Posterior cingulate gyrus (tissue), 11 donors: Measurements from ENCODE around the gene ST6GALNAC1.
"Not testable (repeated sequence)": the region's sequence is repeated elsewhere in the genome, so short reads cannot be mapped to it uniquely, and the experiment has no call there.

Experiments
- DNase-seq, 10 donors: peaks; one replicate each; pipeline versions ENCODE4 v3.0.0 to v3.0.0-alpha.2; 2020 to 2021; ENCODE audit warnings: mixed read lengths in 3 of 10
- intact Hi-C: fragments of 100-400 bp; cut with DNase I; formaldehyde crosslinking; loops from one replicate; pipeline ENCODE4 v1.15.1; 2023

The ST6GALNAC1 gene

DNA sequence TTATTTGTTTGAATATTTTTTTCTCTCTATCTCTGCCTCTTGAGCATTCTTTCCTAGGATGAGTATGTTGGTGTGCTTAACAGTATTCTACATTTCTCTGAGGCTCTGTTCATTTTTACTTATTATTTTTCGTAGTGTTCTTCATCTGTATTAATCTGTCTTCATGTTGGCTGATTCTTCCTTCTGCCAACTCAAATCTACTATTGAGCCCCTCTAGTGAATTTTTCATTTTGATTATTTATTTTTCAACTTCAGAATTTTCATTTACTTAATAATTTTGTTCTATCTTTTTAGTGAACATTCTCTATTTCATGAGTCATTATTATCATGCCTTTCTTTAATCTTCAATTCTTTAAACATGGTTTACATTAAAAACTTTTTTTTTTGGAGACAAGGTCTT is 3.2 kb upstream of the ST6GALNAC1 start:
- no peak for DNase-seq

DNA sequence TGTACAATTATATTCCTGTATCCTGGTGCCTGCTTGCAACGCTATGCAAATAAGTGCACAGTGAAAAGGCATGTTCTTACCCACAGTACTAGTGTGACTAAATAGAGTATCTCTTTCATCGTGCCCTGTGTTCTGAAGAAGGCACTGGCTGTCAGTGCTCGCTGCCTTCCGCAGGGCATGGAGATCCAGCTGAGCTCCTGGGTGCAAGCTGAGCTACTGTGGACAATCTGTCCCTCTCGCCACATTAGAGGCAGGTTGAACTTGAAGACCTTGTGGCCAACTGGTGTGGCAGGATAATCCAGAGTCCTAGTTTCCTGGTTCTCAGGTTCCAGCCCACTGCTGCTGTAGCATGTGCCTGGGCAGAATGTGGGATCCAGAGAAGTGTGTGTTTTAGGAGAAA is 1.9 kb upstream of the ST6GALNAC1 start:
- no peak for DNase-seq
- intact Hi-C loops = no loop called here

More for the DNA sequence above, 3.2 kb upstream of the ST6GALNAC1 start:
- intact Hi-C loops = no loop called here

DNA sequence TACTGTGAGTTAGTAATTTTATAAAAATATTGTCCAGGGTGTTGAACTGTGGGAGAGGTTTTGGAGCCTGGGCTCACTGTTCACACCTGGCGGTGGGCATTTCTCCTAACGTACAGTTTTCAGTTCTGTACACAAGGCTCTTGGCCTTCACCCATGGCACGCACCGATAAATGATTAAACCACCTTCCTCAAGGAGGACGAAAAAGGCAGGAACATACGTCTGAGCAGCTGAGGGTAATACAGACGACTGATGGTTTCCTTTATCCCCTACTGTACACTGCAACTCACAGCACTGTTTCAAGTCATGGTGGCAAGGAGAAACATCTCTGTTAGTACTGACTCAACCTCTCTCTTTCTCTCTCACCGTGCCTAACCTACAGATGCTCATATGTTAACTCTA is 1.4 kb upstream of the ST6GALNAC1 start:
- intact Hi-C loops = no loop called here
- no peak for DNase-seq

DNA sequence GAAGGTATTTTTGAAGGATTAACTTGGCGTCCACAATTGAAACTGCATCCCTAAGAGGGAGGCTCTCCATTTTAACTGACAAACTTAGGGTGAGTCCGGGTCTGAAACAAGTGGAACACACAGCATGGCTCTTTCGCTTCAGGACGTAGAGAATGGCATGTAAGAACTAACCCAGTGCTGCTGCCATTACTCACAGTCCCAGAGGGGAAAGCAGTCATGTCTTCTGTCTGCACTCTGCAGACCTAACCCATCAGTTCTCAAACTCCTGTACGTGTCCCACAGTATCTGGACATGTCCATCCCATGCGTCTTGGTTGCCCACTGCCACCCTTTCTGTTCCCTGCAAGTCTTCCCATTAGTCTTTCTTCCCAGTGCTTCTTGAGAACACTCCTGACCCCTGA is 563 bp downstream of the ST6GALNAC1 start:
- no peak for DNase-seq
- intact Hi-C loops = no loop called here

DNA sequence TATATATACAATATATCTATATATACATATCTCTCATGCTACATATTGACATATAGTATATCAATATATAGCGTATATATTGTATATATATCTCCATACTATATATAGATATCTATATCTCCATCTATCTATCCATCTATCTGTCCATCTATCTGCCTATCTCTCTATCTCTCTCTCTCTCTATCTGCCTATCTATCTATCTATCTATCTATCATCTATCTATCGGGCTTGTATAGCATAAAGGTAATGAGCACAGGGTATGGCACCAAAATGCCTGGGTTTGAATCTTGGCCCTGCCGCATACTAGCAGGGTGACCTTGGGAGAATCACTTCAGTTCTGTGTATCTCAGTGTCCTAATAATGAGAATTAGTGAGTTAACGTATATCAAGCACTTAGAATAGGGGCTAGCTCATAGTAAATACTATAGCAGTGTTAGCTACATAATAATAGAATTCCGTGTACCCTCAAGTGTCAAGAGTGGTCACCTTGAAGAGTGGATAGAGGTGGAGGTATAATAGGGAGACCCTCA is 1.5 kb downstream of the ST6GALNAC1 start:
- no peak for DNase-seq
- intact Hi-C loops = no loop called here

DNA sequence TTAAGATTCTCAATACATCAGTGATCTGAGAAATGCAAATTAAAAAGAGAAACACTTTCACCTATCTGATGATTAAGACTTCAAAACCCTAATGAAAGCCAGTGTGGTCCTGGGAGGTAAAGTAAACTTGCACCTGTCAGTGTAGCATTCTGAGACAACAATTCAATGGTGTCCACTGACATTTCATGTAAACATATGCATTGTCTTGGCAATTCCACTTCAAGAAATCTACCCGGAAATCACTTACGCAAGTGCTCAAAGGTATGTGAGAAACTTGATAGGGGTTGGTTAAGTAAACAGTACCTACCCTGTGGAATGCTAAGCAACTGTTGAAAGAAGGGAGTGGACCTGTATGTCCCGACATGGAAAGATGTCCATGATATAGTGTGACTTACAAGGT is 2.1 kb downstream of the ST6GALNAC1 start:
- DNase-seq = no peak
- intact Hi-C loops = no loop called here

DNA sequence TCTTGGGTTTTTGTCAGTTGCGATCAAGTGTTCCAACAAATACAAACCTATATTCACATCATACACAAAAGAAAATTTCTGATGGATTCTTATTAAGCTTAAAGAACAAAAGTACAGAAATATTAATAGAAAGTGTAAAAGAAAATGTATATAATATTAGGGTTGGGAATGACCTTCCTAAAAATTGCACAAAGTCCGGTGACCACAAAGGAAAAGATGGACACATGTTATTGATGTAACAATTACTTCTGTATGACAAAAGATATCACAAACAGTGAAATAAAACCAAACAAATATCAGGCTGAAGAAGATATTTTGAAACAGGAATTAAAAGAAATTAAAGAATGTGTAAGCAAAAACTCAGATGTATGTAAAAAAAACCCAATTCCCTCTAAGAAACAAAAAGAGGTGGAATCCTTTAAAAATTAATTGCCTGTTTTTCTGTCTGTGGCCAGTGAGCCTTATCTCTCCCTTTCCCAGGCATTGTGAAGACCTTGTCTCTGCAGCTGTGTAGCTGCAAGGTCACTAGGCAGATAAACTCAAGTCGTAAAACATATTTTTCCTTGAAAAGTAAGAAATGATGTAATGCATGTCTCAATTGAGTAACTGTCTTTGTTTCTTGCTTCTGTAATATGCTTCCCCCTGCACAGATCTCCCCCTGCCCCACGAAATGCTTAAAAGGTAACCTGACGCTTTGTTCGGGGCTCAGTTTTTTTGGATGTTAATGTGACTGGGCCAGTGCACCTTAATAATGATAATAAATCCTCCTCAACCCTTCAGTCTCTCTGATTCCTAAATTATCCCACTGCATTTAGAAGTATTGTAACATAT is 2.8 kb downstream of the ST6GALNAC1 start:
- no peak for DNase-seq
- intact Hi-C loops = no loop called here

DNA sequence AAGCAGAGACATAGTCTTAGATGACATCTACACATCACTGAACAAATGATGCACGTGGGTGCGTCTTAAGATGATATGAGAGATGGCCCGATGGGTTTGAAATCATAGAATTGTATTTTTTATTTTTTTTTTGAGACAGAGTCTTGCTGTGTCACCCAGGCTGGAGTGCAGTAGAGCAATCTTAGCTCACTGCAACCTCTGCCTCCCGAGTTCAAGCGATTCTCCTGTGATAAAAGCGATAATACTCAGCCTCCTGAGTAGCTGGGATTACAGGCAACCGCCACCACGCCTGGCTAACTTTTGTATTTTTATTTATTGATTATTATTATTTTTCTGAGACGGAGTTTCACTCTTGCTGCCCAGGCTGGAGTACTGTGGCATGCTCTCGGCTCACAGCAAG is 5.3 kb downstream of the ST6GALNAC1 start:
- DNase-seq = no peak
- intact Hi-C loops = no loop called here

DNA sequence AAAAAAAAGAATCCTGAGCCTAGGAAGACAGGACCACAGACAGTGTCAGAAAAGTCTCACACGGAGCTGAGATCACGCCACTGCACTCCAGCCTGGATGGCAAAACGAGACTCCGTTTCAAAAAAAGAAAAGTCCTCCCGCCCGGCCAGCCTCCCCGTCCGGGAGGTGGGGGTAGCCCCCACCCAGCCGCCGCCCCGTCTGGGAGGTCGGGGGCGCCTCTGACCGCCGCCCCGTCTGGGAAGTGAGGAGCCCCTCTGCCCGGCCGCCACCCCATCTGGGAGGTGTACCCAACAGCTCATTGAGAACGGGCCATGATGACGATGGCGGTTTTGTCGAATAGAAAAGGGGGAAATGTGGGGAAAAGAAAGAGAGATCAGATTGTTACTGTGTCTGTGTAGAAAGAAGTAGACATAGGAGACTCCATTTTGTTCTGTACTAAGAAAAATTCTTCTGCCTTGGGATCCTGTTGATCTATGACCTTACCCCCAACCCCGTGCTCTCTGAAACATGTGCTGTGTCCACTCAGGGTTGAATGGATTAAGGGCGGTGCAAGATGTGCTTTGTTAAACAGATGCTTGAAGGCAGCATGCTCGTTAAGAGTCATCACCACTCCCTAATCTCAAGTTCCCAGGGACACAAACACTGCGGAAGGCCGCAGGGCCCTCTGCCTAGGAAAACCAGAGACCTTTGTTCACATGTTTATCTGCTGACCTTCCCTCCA is 6.9 kb downstream of the ST6GALNAC1 start:
- intact Hi-C loops, DNase-seq: not testable (repeated sequence)

DNA sequence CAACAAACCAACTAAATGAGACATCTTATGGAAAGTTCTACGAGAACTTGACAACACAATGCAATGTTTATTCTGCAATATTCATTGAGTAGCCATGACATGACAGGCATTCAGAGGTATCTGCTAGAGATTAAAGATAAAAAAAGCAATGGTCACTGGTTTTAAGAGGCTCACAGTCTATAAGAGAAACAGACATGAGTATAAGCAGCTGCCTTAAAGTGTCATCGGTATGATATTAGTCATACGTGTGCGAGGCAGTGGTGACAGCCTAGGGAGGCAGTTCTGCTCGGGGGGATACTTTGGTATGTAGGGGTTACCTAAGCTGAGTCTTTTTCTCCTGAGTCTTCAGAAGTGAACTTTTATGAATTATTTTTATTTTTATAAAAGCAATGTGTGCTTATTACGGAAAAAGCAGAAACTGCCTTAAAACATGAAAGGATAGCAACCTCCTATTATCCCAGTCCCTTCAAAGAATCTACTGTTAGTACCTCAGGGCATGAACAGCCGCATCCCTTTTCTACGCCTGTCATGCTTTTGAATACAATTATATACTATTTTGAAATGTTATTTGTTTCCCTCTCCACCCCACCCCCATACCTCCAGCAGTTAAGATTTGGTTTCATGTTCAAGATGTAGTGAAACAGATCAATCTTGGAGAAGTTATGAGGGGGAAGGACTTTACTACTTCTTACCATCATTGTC is 7.7 kb downstream of the ST6GALNAC1 start:
- intact Hi-C loops = no loop called here
- DNase-seq = no peak

DNA sequence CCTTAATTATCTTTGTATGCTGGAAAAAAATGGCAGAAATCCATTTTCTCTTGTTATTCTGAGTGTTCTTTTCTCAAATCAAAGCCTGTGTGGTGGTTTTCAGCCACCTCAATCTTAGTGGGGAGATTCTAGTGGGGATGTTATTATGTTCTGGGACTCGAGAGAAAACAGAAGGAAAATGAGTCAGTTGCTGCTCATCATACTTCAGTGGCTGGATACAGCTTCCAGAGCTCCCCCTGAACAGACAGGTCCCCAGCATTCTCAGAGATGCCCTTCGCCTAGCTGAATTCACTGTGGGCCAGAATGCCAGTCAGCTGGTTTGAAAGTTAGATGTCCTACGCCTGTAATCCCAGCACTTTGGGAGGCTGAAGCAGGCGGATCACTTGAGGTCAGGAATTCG is 8.5 kb downstream of the ST6GALNAC1 start:
- no peak for DNase-seq
- intact Hi-C loops = no loop called here

DNA sequence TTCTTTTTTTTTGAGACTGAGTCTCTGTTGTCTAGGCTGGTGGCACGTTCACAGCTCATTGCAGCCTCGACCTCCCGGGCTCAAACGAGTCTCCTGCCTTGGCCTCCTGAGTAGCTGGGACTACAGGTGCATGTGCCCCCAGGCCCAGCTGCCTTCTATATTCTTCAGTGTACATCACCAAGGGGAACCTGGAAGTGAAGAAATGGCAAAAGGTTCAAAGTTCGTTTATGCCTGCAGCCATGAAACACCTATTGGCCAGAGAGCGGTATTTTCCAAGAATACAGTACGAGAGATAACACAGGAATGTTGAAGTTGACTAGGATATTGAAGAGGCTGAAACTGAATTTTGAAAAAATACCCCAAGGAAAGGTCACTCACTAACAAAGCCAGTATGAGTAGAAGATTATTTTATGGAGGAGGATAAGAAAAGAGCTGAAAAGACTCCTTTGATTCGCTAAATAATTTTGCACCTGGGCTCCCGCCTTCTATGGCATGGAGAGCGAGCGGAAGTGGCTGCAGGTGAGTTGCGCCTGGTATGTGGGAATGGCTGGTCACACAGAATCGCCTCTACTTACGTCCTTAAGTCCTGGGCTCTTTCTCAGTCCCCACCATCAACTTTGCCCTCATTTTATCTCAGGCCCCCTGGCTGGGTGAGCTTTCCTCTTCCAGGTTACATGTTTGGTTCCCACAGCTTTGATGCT is 9.8 kb downstream of the ST6GALNAC1 start:
- DNase-seq = no peak
- intact Hi-C loops = no loop called here

DNA sequence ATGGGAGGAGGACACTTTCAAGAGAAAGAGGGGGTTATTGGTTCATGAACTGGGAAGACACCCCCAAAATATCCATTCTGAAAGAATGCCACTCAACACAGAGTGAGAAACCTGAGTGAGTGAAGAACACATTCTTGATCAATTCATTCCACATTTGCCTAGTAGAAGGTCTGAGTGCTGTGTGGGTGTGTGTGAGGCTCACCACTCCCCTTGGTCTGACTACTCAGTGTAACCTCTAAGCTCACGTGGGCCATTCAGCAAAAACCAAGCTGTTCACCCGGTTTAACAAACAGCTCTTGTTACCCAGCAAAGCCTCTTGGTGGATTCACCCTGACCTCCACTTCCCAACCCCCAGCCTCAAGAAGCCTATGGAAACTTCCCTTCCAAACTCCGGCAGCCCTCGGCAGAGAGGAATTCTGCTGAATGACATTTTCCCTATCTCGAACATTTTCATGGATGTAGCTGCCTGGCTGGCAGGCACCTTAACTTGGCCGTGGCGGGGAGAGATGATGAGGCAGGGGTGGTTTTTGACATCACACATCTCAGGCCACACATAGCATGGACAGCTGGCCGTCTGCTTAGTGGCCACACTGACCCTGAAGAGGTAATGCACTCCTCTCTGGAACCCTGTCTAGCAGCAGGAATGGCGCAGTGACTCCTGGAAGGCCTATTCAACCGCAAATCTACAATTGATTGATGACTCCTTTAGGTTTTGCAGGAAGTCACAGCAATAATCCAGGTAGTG is 11.6 kb downstream of the ST6GALNAC1 start:
- intact Hi-C loops = no loop called here
- DNase-seq = no peak

DNA sequence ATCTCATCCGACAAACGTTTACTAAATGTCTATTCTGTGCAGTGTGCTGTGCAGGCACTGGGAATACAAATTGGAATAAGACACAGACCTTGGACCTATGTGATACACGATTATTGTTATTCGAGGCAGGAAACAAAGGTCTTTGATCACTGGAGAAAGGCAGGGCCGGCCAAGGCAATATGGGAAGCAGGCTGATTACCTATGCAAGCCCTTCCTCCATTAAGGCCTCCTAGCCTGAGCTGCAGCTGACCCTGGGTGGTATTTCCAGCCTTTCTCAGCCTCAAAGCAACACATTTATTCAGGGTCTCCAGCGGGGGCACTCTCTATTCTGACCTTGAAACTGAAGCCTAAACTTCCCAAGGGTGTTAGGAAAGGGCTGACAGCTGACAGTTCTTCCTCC is 13.4 kb downstream of the ST6GALNAC1 start:
- no peak for DNase-seq
- intact Hi-C loops = no loop called here

DNA sequence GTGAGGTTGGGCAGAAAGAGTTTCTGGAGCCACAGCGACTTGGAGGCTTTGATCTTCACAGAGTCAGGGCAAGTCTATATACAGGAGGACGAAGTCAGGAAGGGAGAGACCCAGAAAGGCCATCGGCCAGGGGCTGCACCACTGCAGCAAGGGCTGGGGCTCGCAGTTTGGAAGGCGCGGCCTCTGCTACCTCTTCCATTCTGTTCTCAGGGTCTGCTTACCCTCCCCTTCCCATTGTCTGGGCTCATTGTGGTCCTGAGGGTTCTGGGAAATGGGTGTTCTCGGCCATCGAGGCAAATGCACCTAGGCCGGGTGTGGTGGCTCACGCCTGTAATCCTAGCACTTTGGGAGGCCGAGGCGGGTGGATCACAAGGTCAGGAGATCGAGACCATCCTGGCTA is 16.0 kb downstream of the ST6GALNAC1 start:
- DNase-seq = no peak
- intact Hi-C loops = no loop called here

DNA sequence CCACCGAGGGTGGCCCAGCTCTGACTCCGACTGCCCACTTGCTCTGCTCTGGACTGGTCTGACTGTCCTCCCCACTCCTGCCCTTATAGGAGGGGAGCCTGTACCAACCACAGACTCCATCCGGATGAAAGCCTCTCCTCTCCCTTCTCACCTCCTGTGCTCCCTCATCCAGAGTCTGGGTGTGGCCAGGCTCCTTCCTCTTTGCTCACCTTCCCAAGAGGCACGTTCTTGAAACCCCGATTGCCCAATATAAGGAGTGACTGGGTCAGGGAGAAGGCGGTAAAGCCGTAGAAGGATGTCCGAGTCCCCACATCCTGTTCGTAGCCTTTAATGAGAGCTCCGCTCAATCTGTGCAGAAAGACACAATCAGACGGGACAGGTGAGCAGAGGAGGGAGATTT is 17.1 kb downstream of the ST6GALNAC1 start:
- intact Hi-C loops = no loop called here
- DNase-seq = no peak

DNA sequence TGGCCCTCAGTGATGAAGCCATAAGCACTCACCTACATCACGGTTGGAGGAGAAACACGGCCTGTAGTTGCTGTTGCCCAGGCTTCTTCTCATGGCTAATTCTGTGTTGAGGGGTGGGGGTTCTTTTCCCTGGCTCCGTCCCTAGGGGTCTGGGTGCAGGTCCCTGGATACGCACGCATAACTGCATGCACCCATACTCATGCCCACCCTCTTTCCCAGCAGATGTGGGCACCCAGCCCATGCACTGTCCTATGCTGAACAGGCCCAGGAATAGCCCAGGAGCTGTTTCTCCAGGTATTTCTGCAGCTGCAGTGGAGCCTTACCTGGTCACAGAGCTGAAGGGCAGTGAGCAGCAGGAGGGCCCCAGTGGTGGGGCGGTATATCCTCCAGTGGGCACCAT is 18.1 kb downstream of the ST6GALNAC1 start:
- intact Hi-C loops = no loop called here
- no peak for DNase-seq

DNA sequence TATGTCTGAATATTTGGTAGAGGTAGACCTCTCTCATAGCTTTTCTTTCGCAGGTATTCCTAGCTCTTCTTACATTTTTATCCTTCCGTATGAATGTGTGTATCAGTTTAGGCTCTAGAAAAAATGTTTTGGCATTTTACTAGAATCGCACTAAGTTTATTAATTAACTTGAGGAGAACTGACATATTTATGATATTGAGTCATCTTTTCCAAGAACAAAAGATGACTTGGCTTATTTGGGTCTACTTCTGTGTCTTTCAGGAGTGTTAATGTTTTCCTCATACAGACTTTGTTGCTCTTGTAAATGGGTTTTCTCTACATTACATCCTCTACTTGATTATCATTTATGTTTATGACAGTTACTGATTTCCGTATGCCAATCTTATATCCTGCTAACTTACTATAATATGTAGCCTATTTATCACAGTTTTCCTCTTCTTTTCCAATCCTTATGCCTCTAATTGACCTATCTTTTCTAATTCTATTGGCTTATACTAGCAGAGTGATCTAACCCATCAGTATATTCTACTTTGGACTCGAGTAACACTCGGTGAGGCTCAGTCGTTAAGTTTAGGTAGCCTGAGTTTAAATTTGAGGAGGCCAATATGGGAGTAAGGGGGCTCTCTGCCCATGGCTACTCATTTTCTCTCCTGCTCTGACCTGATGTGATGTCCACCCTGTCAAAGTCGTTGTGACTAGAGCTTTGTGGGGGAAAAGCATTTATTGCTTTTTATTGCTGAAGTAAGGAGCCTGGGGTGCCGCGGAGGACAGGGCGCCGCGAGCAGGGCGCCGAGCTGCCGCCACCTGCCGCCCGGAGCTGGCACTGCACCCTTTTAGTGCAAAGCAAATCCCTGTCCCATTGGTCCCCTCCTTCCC is 20.0 kb downstream of the ST6GALNAC1 start:
- peak; percentile 59 to 96 (median 80) for DNase-seq
- intact Hi-C loops = loop anchor here (1.0 to 5.0 kb wide), 2 partner anchors 66 to 100 kb away; no protein-coding TSS in a partner anchor

DNA sequence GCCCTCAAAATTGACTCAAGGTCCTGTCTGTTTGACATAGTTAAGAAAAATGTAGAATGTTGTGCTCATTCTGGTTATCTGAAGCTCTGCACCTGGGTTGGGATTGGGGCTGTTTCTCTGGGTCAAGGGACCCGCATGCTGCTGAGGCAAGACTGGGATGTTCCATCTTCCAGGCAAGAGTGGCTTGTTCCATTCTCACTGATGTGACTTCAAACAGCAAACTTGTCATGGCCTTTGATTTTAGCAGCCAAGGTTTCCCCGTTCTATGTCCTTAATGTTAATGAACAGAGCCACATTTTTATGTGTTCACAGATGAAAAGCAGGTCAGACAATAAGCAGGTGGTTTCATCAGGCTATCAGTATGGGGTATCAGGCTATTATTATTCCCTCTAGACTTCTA is 25.7 kb downstream of the ST6GALNAC1 start:
- no peak for DNase-seq
- intact Hi-C loops = no loop called here
